Osteoblast (primary cell): ENCODE measurements around the gene CD9. TPM values are rescaled to one million over a fixed set of nuclear protein-coding genes. Genes with fewer than 3 reads are reported as not detected.

ENCODE experiments used
- DNase-seq: peaks from one replicate; pipeline ENCODE4 v3.0.0; 2011; ENCODE audit warnings: low spot score, mixed read lengths; ENCODE audit not compliant: insufficient read length; ENCODE audit errors: missing footprints
- H2AFZ ChIP-seq: 2 replicates; pipeline ENCODE4 v1.6.0; 2011; ENCODE audit warnings: mild to moderate bottlenecking, low read length
- H3K27ac ChIP-seq: 2 replicates; pipeline ENCODE4 v1.5.1; 2011; ENCODE audit warnings: mild to moderate bottlenecking, low read depth, low read length, moderate library complexity
- H3K27me3 ChIP-seq: 2 replicates; pipeline ENCODE4 v1.6.0; 2012; ENCODE audit warnings: mild to moderate bottlenecking, control low read depth, inconsistent platforms, low read length, moderate library complexity; ENCODE audit not compliant: insufficient read depth
- H3K36me3 ChIP-seq: 2 replicates; pipeline ENCODE4 v1.5.1; 2011; ENCODE audit warnings: mild to moderate bottlenecking, low read length, control low read depth, moderate library complexity; ENCODE audit not compliant: insufficient read depth
- H3K4me1 ChIP-seq: 2 replicates; pipeline ENCODE4 v1.5.1; 2011; ENCODE audit warnings: mild to moderate bottlenecking, low read length, control low read depth, moderate library complexity; ENCODE audit not compliant: insufficient read depth
- H3K4me2 ChIP-seq: 2 replicates; pipeline ENCODE4 v1.6.0; 2011; ENCODE audit warnings: mild to moderate bottlenecking, low read length; ENCODE audit not compliant: insufficient read depth
- H3K4me3 ChIP-seq: fragments of 200-600 bp; sonication (generic); 3 replicates; pipeline ENCODE4 v1.5.1; 2012; ENCODE audit warnings: mild to moderate bottlenecking, low read length, inconsistent platforms; ENCODE audit not compliant: insufficient read depth
- H3K79me2 ChIP-seq: 2 replicates; pipeline ENCODE4 v1.6.0; 2012; ENCODE audit warnings: mild to moderate bottlenecking, low read length, control low read depth, inconsistent platforms; ENCODE audit not compliant: insufficient read depth
- H3K9me3 ChIP-seq: 2 replicates; pipeline ENCODE4 v1.5.1; 2011; ENCODE audit warnings: low read depth, low read length, control low read depth
- H4K20me1 ChIP-seq: 2 replicates; pipeline ENCODE4 v1.6.0; 2012; ENCODE audit warnings: mild to moderate bottlenecking, low read length, control low read depth; ENCODE audit not compliant: insufficient read depth
- total RNA-seq: library from RNA; depleted of rRNA; stranded (reverse); fragments of >200 nt; gene quantifications from 2 replicates; pipeline ENCODE4 v1.2.3, GENCODE V29; 2012
- TF ChIP-seq, protein P1 (sequence below): IDR thresholded peaks from 2 replicates; pipeline ENCODE4 v1.5.1; 2011; ENCODE audit warnings: mild to moderate bottlenecking, low read depth, low read length, moderate library complexity; ENCODE audit errors: extremely low read depth

CD9 gene
- total RNA-seq, 1 donor: 34.4 TPM

DNA sequence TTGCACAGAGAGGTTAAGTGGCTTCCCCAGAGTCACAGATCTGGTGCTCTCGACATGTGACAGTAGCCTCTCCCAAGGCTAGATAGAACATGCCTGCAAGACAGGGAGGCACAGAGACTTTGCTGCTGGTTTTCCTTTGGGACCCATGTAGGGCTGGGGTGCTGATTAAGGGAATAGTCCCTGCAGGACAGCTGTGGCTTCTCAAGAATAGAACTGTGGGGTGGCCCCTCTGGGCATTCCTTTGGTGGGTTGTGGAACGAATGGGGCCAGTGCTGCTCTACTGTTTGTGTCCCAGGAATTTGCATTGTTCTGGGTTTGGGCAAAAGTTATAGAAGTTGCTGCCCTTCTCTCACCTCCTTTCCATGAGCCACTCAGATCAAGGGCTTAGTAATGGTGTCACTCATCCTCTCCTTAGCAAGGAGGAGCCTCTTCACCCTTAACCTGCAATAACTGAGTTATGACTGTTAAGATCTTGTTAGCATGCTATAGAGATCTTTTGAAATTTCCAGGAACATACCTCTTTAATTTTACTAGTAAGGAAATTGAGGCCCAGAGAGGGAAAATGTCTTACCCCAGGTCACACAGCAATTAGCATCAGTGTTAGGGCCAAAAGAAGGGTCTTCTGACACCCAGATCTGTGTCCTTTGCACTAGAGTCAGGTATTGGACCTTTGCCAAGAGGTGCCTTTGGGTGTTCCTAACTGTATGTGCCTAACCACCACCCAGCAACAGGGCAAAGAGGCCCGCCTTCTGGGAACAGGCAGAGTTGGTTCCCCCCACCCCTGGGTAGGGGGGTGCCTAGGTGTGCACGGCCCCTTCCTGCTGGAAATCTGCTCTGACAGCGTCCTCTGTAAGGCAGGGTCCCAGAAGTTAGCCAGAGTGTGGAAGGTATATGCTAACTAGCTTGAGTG lies 31.4 kb downstream of the CD9 start:
- Histone ChIP-seq H3K27me3 (no peaks in the 10 kb centered on the region), H4K20me1 (no peaks in the 10 kb centered on the region), H3K36me3 (no peaks in the 10 kb centered on the region), H2AFZ (no peak overlapping the region), H3K4me3 (no peak overlapping the region), H3K9me3 (no peaks in the 10 kb centered on the region), H3K4me1 (peaks cover 36% of the 10 kb centered on the region), H3K27ac (no peak overlapping the region), H3K4me2 (no peak overlapping the region), H3K79me2 (no peaks in the 10 kb centered on the region)
- DNase-seq: no peak
- TF ChIP-seq, protein P1, sequence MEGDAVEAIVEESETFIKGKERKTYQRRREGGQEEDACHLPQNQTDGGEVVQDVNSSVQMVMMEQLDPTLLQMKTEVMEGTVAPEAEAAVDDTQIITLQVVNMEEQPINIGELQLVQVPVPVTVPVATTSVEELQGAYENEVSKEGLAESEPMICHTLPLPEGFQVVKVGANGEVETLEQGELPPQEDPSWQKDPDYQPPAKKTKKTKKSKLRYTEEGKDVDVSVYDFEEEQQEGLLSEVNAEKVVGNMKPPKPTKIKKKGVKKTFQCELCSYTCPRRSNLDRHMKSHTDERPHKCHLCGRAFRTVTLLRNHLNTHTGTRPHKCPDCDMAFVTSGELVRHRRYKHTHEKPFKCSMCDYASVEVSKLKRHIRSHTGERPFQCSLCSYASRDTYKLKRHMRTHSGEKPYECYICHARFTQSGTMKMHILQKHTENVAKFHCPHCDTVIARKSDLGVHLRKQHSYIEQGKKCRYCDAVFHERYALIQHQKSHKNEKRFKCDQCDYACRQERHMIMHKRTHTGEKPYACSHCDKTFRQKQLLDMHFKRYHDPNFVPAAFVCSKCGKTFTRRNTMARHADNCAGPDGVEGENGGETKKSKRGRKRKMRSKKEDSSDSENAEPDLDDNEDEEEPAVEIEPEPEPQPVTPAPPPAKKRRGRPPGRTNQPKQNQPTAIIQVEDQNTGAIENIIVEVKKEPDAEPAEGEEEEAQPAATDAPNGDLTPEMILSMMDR: no peak

DNA sequence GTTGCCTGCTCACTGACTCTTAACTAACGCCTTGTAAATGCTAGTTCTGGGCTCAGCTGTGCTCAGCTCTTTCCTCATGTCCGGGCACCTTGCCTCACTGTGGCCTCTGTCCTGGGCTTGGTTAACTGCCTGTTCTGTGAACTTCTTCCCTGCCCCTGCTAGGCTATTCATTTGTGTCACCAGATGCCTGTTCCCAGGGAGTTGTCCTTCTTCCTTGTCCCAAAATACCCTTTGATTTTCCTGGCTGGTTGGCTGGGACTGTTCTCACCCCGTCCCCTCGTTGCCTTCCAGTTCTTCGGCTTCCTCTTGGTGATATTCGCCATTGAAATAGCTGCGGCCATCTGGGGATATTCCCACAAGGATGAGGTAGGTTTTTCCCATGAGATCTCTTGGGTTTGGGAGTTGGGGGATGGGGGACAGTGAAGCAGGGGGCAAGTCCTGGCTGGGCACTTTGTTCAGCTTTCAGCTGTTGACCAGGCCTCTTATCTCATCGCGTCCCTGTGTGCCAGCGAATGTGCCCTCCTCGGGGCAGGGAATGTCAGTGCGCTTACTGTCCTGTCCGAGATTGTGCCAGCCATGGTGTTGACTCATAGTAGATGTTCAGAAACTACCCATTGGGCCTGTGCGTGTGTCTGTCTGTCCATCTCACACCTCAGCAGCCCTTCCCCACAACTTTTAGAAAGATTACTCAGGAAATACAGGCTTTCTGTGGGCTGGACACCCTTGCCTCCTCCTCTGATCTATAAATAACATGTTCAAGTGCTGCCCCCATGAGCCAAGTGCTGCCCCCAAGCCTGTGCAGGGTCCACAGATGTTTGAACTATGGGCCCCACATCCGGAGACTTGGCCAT lies 33.1 kb downstream of the CD9 start:
- Histone ChIP-seq H3K4me3 (no peak overlapping the region), H3K27me3 (no peaks in the 10 kb centered on the region), H4K20me1 (no peaks in the 10 kb centered on the region), H3K27ac (no peak overlapping the region), H3K4me2 (no peak overlapping the region), H2AFZ (no peak overlapping the region), H3K9me3 (no peaks in the 10 kb centered on the region), H3K36me3 (no peaks in the 10 kb centered on the region), H3K79me2 (no peaks in the 10 kb centered on the region), H3K4me1 (peaks cover 33% of the 10 kb centered on the region)
- TF ChIP-seq, protein P1: peak; percentile 8
- no peak for DNase-seq

DNA sequence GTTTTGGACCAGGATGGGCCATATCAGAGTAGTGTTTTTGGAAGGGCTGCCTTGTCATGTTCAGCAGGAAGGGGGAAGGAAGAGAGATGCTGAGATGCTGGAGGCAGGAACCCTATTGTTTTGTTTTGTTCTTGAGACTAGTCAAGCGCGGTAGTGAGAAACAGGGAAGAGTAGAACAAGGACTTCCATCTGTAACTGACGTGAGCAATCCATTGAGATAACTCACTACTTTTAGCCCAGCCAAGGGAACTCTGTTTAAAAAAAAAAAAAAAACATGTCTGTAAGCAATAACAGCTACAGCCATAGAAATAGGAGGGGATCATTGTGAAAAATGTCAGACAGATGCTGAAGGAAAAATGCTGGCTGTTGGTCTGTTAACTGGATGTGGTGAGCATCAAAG lies 34.0 kb downstream of the CD9 start:
- TF ChIP-seq, protein P1: no peak
- H3K36me3 ChIP-seq: no peaks in the 10 kb centered on the region

DNA sequence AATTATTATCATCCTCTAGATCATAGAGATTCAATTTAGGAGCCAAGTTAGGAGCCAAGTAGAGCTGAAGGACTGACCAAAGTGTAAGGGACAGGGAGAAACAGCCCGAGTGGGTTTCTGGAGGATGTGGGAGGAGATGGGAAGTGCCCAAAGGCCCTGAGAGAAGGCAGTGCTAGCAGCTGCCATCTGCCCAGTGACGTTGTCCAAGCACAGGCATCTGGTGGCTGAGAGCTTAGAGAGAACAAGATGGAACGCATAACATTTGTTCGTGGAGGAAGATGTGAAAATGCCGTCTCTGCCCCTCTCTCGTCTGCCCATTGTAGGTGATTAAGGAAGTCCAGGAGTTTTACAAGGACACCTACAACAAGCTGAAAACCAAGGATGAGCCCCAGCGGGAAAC lies 34.7 kb downstream of the CD9 start:
- Histone ChIP-seq H3K79me2 (no peaks in the 10 kb centered on the region), H3K36me3 (no peaks in the 10 kb centered on the region), H3K9me3 (no peaks in the 10 kb centered on the region), H3K27me3 (no peaks in the 10 kb centered on the region), H3K4me1 (peaks cover 19% of the 10 kb centered on the region), H4K20me1 (no peaks in the 10 kb centered on the region), H3K27ac (no peak overlapping the region), H3K4me2 (no peak overlapping the region), H2AFZ (no peak overlapping the region), H3K4me3 (no peak overlapping the region)
- TF ChIP-seq, protein P1: no peak
- DNase-seq: no peak

More for the DNA sequence above, 34.0 kb downstream of the CD9 start:
- no peak overlapping the region for H3K4me2 ChIP-seq
- no peaks in the 10 kb centered on the region for H3K27me3 ChIP-seq
- H3K4me3 ChIP-seq: no peak overlapping the region
- no peaks in the 10 kb centered on the region for H3K79me2 ChIP-seq
- H3K9me3 ChIP-seq: no peaks in the 10 kb centered on the region
- H4K20me1 ChIP-seq: no peaks in the 10 kb centered on the region
- no peak for DNase-seq
- no peak overlapping the region for H2AFZ ChIP-seq
- no peak overlapping the region for H3K27ac ChIP-seq
- peaks cover 25% of the 10 kb centered on the region for H3K4me1 ChIP-seq
